Measurements from ENCODE around the gene CAPZA3. TPM values are rescaled to one million over a fixed set of nuclear protein-coding genes. Genes with fewer than 3 reads are reported as not detected.
"Not testable (repeated sequence)": the region's sequence is repeated elsewhere in the genome, so short reads cannot be mapped to it uniquely, and the experiment has no call there.

Gene CAPZA3, protein sequence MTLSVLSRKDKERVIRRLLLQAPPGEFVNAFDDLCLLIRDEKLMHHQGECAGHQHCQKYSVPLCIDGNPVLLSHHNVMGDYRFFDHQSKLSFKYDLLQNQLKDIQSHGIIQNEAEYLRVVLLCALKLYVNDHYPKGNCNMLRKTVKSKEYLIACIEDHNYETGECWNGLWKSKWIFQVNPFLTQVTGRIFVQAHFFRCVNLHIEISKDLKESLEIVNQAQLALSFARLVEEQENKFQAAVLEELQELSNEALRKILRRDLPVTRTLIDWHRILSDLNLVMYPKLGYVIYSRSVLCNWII
- not detected for total RNA-seq (ENCODE audit: unreplicated experiment)
- long read RNA-seq = 0 reads

DNA sequence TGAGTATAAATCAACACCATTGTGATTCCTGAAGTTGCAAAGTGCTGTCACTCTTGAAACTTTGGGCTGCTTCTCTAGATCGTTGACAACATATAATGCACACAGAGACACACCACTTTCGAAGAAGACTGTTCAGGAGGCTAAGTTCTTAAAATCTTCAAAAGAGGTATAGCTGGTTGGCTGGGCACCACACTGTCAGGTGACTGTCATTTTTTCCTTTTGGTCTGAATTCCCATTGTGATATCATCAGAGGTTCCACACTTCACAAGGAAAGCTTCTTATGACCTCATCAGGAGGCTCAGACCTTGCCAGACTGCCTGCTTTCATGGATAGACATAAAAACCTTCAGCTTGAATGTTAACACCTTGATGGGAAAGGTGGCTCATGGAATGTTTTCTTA, at the start of gene CAPZA3, which contains the start of gene PLCZ1:
Gene CAPZA3 (plus strand): TSS at position 301 of the 400 bp plus-strand sequence. CDS start 150 bp downstream, outside the sequence.
Gene PLCZ1 (minus strand): TSS at position 194 of the 400 bp plus-strand sequence. CDS start 641 bp downstream, outside the sequence.
- TF ChIP-seq, protein P1, sequence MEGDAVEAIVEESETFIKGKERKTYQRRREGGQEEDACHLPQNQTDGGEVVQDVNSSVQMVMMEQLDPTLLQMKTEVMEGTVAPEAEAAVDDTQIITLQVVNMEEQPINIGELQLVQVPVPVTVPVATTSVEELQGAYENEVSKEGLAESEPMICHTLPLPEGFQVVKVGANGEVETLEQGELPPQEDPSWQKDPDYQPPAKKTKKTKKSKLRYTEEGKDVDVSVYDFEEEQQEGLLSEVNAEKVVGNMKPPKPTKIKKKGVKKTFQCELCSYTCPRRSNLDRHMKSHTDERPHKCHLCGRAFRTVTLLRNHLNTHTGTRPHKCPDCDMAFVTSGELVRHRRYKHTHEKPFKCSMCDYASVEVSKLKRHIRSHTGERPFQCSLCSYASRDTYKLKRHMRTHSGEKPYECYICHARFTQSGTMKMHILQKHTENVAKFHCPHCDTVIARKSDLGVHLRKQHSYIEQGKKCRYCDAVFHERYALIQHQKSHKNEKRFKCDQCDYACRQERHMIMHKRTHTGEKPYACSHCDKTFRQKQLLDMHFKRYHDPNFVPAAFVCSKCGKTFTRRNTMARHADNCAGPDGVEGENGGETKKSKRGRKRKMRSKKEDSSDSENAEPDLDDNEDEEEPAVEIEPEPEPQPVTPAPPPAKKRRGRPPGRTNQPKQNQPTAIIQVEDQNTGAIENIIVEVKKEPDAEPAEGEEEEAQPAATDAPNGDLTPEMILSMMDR (IDR thresholded peaks at IDR 0.05; ENCODE audit: partially characterized antibody, unreplicated experiment) = no peak
- H3K4me3 Mint-ChIP-seq (ENCODE audit: unreplicated experiment) = no peak within 1 kb of the TSS
- no peak within 1 kb of the TSS for H3K27ac Mint-ChIP-seq (ENCODE audit: unreplicated experiment)
- no peaks in the 10 kb centered on the region for H3K9me3 Mint-ChIP-seq (ENCODE audit: unreplicated experiment)
- no peaks in the 10 kb centered on the region for H3K27me3 Mint-ChIP-seq (ENCODE audit: unreplicated experiment)
- H3K4me1 Mint-ChIP-seq (ENCODE audit: low read depth, unreplicated experiment) = no peaks in the 10 kb centered on the region
- no peak for DNase-seq
- H3K36me3 Mint-ChIP-seq (ENCODE audit: unreplicated experiment) = peaks cover 8% of the 10 kb centered on the region

DNA sequence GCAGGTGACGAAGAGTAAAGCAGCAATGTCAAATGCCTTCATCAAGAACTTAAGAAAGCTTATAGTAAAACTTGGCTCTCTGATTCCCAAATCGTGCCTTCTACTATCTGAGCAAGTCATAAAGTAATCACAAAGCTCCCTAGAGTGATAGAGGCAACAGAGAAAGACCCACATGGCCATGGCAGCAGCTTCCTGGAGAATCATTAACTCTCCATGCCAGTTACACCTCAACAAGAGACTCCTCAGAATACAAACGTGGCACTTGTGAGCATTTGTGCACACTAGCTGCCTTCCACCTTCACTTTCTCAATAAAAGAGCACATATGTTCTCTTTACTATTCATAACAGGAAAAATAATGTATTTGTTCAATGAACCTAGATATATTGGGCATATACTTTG, 48.1 kb upstream of the CAPZA3 start:
- Mint-ChIP-seq H3K4me3 (ENCODE audit: unreplicated experiment) (no peak overlapping the region), H3K36me3 (ENCODE audit: unreplicated experiment) (no peaks in the 10 kb centered on the region), H3K9me3 (ENCODE audit: unreplicated experiment) (no peaks in the 10 kb centered on the region), H3K27ac (ENCODE audit: unreplicated experiment) (no peak overlapping the region), H3K4me1 (ENCODE audit: low read depth, unreplicated experiment) (no peaks in the 10 kb centered on the region), H3K27me3 (ENCODE audit: unreplicated experiment) (no peaks in the 10 kb centered on the region)
- DNase-seq = no peak
- TF ChIP-seq, protein P1 (IDR thresholded peaks at IDR 0.05; ENCODE audit: partially characterized antibody, unreplicated experiment) = no peak

DNA sequence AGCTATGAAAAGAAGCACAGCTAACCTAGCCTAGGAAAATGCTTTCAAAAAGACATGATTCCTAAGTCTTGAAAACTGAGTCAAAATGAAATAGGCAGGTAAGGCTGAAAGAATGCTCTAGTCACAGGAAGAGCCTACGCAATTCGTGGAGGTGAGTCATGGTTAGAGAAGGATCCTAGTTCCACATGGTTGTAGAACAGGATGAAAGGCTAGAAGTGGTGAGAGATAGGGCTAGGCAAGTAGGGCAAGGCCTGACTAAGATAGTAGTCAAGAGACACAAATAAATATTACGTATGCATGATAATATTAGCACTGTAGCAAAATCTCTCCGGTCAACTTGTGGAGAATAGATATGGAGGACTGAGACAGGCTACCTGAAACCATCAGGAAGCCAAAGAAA, 47.3 kb upstream of the CAPZA3 start:
- H3K9me3 Mint-ChIP-seq (ENCODE audit: unreplicated experiment) = no peaks in the 10 kb centered on the region
- H3K4me3 Mint-ChIP-seq (ENCODE audit: unreplicated experiment) = no peak overlapping the region
- TF ChIP-seq, protein P1 (IDR thresholded peaks at IDR 0.05; ENCODE audit: partially characterized antibody, unreplicated experiment) = no peak
- H3K4me1 Mint-ChIP-seq (ENCODE audit: low read depth, unreplicated experiment) = no peaks in the 10 kb centered on the region
- DNase-seq = no peak
- H3K27me3 Mint-ChIP-seq (ENCODE audit: unreplicated experiment) = no peaks in the 10 kb centered on the region
- H3K36me3 Mint-ChIP-seq (ENCODE audit: unreplicated experiment) = no peaks in the 10 kb centered on the region
- H3K27ac Mint-ChIP-seq (ENCODE audit: unreplicated experiment) = no peak overlapping the region

DNA sequence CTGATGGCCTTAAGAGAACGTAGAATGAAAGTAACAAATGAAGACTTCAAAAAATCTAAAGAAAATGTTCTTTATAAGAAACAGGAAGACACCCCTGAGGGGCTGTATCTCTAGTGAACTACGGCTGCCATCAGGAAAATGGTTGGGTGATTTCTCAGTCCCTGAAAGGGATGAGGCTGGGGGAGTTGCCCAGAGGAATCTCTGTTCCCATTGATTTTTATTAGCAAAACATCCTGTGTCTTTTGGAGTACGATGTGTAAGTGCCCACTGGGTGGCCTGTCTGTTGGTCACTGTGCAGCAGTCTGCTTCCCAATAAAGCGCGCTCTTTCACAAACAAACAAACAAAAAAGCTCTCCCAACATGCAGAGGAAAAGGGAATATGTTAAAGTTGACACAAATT, 43.9 kb upstream of the CAPZA3 start:
- DNase-seq; H3K4me1 Mint-ChIP-seq (ENCODE audit: low read depth, unreplicated experiment); H3K36me3 Mint-ChIP-seq (ENCODE audit: unreplicated experiment); H3K27me3 Mint-ChIP-seq (ENCODE audit: unreplicated experiment); H3K4me3 Mint-ChIP-seq (ENCODE audit: unreplicated experiment); H3K9me3 Mint-ChIP-seq (ENCODE audit: unreplicated experiment); H3K27ac Mint-ChIP-seq (ENCODE audit: unreplicated experiment): not testable (repeated sequence)

DNA sequence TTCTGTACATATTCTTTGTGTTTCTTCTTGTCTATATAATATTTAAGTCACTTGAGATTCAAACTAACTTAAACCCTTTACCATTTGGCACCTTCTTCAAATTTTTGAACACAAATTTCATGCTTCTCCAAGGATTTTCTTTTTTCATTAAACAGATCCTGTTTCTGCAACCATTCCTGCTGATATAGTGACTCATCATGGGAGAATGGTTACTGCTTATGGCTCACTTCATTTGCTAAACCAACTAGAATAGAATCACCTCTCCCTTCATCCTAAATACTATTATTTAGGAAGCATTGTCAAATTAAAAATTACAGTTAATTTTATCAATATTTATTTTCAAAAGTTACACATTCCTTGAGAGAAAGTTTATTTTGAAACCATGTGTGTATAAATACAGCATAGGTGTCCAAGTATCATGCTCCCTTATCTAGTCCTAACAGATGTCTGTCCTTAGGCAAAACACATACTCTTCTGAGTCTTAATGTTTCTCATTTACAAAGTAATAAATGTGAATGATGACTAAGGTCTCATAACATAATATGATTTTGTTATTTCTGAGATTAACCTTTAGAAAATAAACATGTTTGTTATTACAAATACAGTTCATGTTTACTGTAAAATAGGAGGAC, 40.8 kb upstream of the CAPZA3 start:
- DNase-seq = no peak
- no peaks in the 10 kb centered on the region for H3K36me3 Mint-ChIP-seq (ENCODE audit: unreplicated experiment)
- H3K27ac Mint-ChIP-seq (ENCODE audit: unreplicated experiment) = no peak overlapping the region
- H3K4me3 Mint-ChIP-seq (ENCODE audit: unreplicated experiment) = no peak overlapping the region
- H3K27me3 Mint-ChIP-seq (ENCODE audit: unreplicated experiment) = no peaks in the 10 kb centered on the region
- H3K9me3 Mint-ChIP-seq (ENCODE audit: unreplicated experiment) = peaks cover 2% of the 10 kb centered on the region
- TF ChIP-seq, protein P1 (IDR thresholded peaks at IDR 0.05; ENCODE audit: partially characterized antibody, unreplicated experiment) = no peak
- peaks cover 5% of the 10 kb centered on the region for H3K4me1 Mint-ChIP-seq (ENCODE audit: low read depth, unreplicated experiment)

Data from glutamatergic neuron (in vitro differentiated cells).